HT1080 (cell line): Measurements from ENCODE around the gene KICS2. TPM values are rescaled to one million over a fixed set of nuclear protein-coding genes. Genes with fewer than 3 reads are reported as not detected.

Experiments
- DNase-seq: peaks from one replicate; pipeline ENCODE4 v3.0.0-alpha.2; 2015; ENCODE audit warnings: low read depth
- small RNA-seq: library from RNA; depleted of rRNA; stranded (forward); fragments of <200 nt; gene quantifications from one replicate; pipeline ENCODE3, GENCODE V24; 2014
- total RNA-seq: library from RNA; depleted of rRNA; stranded (reverse); fragments of >200 nt; shearing (Covaris generic); gene quantifications from 2 replicates; pipeline ENCODE4 v1.2.3, GENCODE V29; 2014; rRNA removed

Gene KICS2
- total RNA-seq, 1 experiment from 2014 or later = 7.1 TPM

DNA sequence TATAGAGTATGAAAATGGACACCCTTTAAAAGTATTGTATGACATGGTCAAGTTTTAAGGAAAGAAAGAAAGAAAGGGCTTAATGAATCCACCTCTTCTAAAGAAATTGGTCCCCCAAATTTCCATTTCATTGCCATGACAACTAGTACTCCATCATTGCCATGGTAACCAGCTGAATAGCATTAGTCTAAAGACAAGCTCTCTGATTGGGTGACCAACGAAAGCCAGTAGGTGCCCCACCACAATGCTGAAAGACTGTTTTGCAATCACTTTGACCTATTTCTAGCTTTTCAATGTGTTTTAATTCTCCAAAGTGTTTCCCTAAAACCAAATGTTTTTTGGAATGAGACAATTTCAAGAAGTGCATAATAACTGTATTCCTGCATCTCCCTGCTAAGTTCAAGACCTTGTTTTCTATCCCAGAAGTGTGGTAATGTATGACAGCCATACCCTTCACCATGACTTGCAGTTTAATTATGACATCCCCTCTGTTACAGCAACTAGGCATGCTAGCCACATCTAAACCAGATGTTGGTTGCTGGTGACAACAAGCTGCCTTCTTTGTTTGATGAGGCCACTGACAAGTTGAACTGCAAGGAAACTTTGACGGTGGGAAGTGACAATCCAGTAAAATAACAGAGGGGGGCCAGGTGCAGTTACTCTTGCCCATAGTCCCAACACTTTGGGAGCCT, 46.7 kb downstream of the KICS2 start:
- no peak for DNase-seq

DNA sequence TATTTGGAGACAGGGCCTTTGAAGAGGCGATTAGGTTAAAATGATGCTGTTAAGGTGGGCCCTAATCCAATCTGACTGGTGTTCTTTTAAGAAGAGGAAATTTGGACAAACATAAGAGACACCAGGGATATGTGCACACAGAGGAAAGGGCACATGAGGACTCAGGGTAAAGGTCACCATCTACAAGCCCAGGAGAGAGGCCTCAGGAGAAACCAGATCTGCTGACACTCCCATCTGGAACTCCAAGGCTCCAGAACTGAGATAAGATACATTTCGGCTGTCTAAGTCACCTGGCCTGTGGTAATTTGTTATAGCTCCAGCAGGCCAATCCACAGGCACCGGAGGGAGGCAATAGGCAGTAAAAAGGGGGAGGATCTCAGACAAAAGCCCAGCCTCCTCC, 48.6 kb downstream of the KICS2 start:
- DNase-seq = no peak

Small RNA genes within 50 kb of the gene (small RNA-seq; reads per million reads assigned to genes)
- gene RNU5A-7P (not detected), gene RNU6-1009P (not detected)

Other genes with a start within 250 kb of the KICS2 start
- gene C12orf56, start 168.5 kb upstream of the KICS2 start, total RNA-seq = not detected in 2 replicates
- gene XPOT, start 182.1 kb upstream of the KICS2 start, total RNA-seq = 88.9 and 93.3 TPM in 2 replicates
- gene TBK1, start 229.8 kb upstream of the KICS2 start, total RNA-seq = 23.1 and 24.5 TPM in 2 replicates